A549 (cell line): ENCODE results near the gene ZDHHC24. TPM values are rescaled to one million over a fixed set of nuclear protein-coding genes. Genes with fewer than 3 reads are reported as not detected.

Experiments
- ATAC-seq, 2 experiments: fragments of 200-7000 bp in 1 of 2; fragments of >200 bp in 1 of 2; cut with Nextera tagmentation in 1 of 2; cut with Tn5 transposase in 1 of 2; 3 replicates each; pipeline versions ENCODE4 v1.8.0 to v1.9.1; 2018 to 2020; ENCODE audit warnings: mild to moderate bottlenecking in 1 of 2, moderate library complexity in 1 of 2
- CTCF ChIA-PET: fragments of 300-600 bp; sonication (Branson Sonifier 250); formaldehyde crosslinking; extraction: SDS; loops from one replicate; lab custom pipeline; 2021; ENCODE audit warnings: antibody characterized with exemption, inconsistent platforms; lab: Yijun Ruan, JAX
- POLR2A ChIA-PET: fragments of 350-600 bp; formaldehyde crosslinking; extraction: SDS; loops from one replicate; lab custom pipeline; 2021; ENCODE audit warnings: antibody characterized with exemption, inconsistent platforms; lab: Yijun Ruan, JAX
- DNase-seq, 2 experiments: peaks; one replicate each; pipeline versions ENCODE4 v3.0.0 to v3.0.0-alpha.2; 2011 to 2016; ENCODE audit warnings: low read depth in 1 of 2, low spot score in 1 of 2
- FAIRE-seq: peaks from 2 replicates; lab custom pipeline; 2011; peaks lifted over from hg19 to GRCh38; lab: Jason Lieb, UNC
- H3K27ac ChIP-seq, 2 experiments: fragments of >200 bp; sonication (Bioruptor Twin); formaldehyde crosslinking; 3 replicates each; pipeline ENCODE4 v1.5.1; 2016 to 2017
- H3K4me1 ChIP-seq: fragments of >200 bp; sonication (Bioruptor Twin); formaldehyde crosslinking; 3 replicates; pipeline ENCODE4 v1.6.1; 2016
- H3K4me2 ChIP-seq: fragments of >200 bp; sonication (Bioruptor Twin); formaldehyde crosslinking; 3 replicates; pipeline ENCODE4 v1.6.1; 2016
- H3K4me3 ChIP-seq: fragments of >200 bp; sonication (Bioruptor Twin); formaldehyde crosslinking; 3 replicates; pipeline ENCODE4 v1.5.1; 2016
- H3K9me3 ChIP-seq: fragments of >200 bp; sonication (Bioruptor Twin); formaldehyde crosslinking; 3 replicates; pipeline ENCODE4 v1.6.1; 2016
- CEBPB ChIP-seq, 2 experiments: fragments of >200 bp in 1 of 2; sonication (Bioruptor Twin) in 1 of 2; formaldehyde crosslinking in 1 of 2; IDR thresholded peaks; 2 replicates each; pipeline ENCODE4 v1.6.1; 2012 to 2016
- CHD2 ChIP-seq: fragments of 150-350 bp; IDR thresholded peaks from 2 replicates; pipeline ENCODE4 v1.6.1; 2014; ENCODE audit warnings: low read length; ENCODE audit not compliant: partially characterized antibody
- CTCF ChIP-seq: fragments of >200 bp; sonication (Bioruptor Twin); formaldehyde crosslinking; IDR thresholded peaks from 3 replicates; pipeline ENCODE4 v1.5.1; 2016
- EHMT2 ChIP-seq: fragments of 200-600 bp; sonication (generic); IDR thresholded peaks from 2 replicates; pipeline ENCODE4 v1.6.1; 2016; ENCODE audit warnings: antibody characterized with exemption, low read depth, mild to moderate bottlenecking, moderate library complexity
- ESRRA ChIP-seq: fragments of 150-350 bp; IDR thresholded peaks from 2 replicates; pipeline ENCODE4 v1.6.1; 2014; ENCODE audit warnings: mild to moderate bottlenecking, low read length, borderline replicate concordance
- FOSL2 ChIP-seq, 2 experiments: fragments of 450-650 bp in 1 of 2; fragments of >200 bp in 1 of 2; sonication (Bioruptor Twin) in 1 of 2; formaldehyde crosslinking; IDR thresholded peaks; 2 replicates each; pipeline versions ENCODE4 v1.5.0 to v1.6.1; 2016 to 2020; ENCODE audit warnings: mild to moderate bottlenecking in 1 of 2, moderate library complexity in 1 of 2
- HDAC2 ChIP-seq: fragments of 200-600 bp; sonication (generic); IDR thresholded peaks from 2 replicates; pipeline ENCODE4 v1.6.1; 2016
- HOXA7 ChIP-seq: fragments of 250-450 bp; sonication (Bioruptor Pico); IDR thresholded peaks from 2 replicates; pipeline ENCODE4 v1.5.0; 2020; ENCODE audit warnings: mild to moderate bottlenecking, moderate library complexity
- HOXB13 ChIP-seq: fragments of 250-450 bp; sonication (Bioruptor Pico); IDR thresholded peaks from 2 replicates; pipeline ENCODE4 v1.5.0; 2020; ENCODE audit warnings: low read depth, mild to moderate bottlenecking, moderate library complexity
- JUN ChIP-seq, 2 experiments: fragments of >200 bp; sonication (Bioruptor Twin); formaldehyde crosslinking; IDR thresholded peaks; 2 replicates in 1 of 2; 3 replicates in 1 of 2; pipeline ENCODE4 v1.6.1; 2016 to 2017
- MAFK ChIP-seq: fragments of 450-650 bp; IDR thresholded peaks from 2 replicates; pipeline ENCODE4 v1.6.1; 2014; ENCODE audit not compliant: partially characterized antibody
- MYC ChIP-seq: IDR thresholded peaks from 2 replicates; pipeline ENCODE4 v1.6.1; 2012; ENCODE audit warnings: mild to moderate bottlenecking, inconsistent platforms, low read length, improper control_type of control experiment, borderline replicate concordance
- NFE2L2 ChIP-seq: fragments of 150-350 bp; conservative IDR thresholded peaks from 2 replicates; pipeline ENCODE4 v1.6.1; 2014; ENCODE audit warnings: low read length
- NPAS2 ChIP-seq: fragments of 250-450 bp; sonication (Bioruptor Pico); IDR thresholded peaks from 2 replicates; pipeline ENCODE4 v1.8.0; 2022; ENCODE audit warnings: mild to moderate bottlenecking, moderate library complexity, borderline replicate concordance
- NR3C1 ChIP-seq: fragments of >200 bp; sonication (Bioruptor Twin); formaldehyde crosslinking; IDR thresholded peaks from 3 replicates; pipeline ENCODE4 v1.6.1; 2017
- POLR2AphosphoS2 ChIP-seq: conservative IDR thresholded peaks from 2 replicates; pipeline ENCODE4 v1.6.1; 2012; ENCODE audit warnings: low read length, improper control_type of control experiment, inconsistent platforms
- RARB ChIP-seq: fragments of 250-450 bp; sonication (Bioruptor Pico); IDR thresholded peaks from 2 replicates; pipeline ENCODE4 v1.8.0; 2021; ENCODE audit warnings: mild to moderate bottlenecking, moderate library complexity
- SMC3 ChIP-seq: fragments of >200 bp; sonication (Bioruptor Twin); formaldehyde crosslinking; IDR thresholded peaks from 3 replicates; pipeline ENCODE4 v1.6.1; 2018; ENCODE audit warnings: inconsistent platforms
- SREBF2 ChIP-seq: fragments of 450-650 bp; IDR thresholded peaks from 2 replicates; pipeline ENCODE4 v1.6.1; 2014; ENCODE audit warnings: mild to moderate bottlenecking, moderate library complexity
- TP53 ChIP-seq: fragments of 250-450 bp; sonication (Bioruptor Pico); IDR thresholded peaks from 2 replicates; pipeline ENCODE4 v1.5.0; 2021; ENCODE audit warnings: mild to moderate bottlenecking, moderate library complexity
- ZC3H11A ChIP-seq: fragments of 450-650 bp; IDR thresholded peaks from 2 replicates; pipeline ENCODE4 v1.6.1; 2014; ENCODE audit warnings: antibody characterized with exemption, mild to moderate bottlenecking
- WGBS: methylation state at CpG from one replicate; pipeline ENCODE4 v1.1.6; 2017; ENCODE audit errors: missing lambda C conversion rate; 5-methylcytosine and 5-hydroxymethylcytosine counted together
- polyA plus RNA-seq, 4 experiments: library from polyadenylated mRNA; depleted of rRNA in 3 of 4; stranded (reverse); fragments of >200 nt; fragmentation: RNase III in 1 of 4; extraction: RNeasy Plus Mini Kit Qiagen cat#74134 plus additional on column Dnase treatment in 1 of 4; gene quantifications; 2 replicates in 3 of 4; 3 replicates in 1 of 4; pipeline ENCODE4 v1.2.3, GENCODE V29; 2011 to 2017
- TF ChIP-seq, protein P1 (sequence below): IDR thresholded peaks from 2 replicates; pipeline ENCODE4 v1.6.1; 2012
- TF ChIP-seq, protein P2 (sequence below): IDR thresholded peaks from 2 replicates; pipeline ENCODE4 v1.6.1; 2012
- TF ChIP-seq, protein P3 (sequence below): IDR thresholded peaks from 2 replicates; pipeline ENCODE4 v1.6.1; 2012; ENCODE audit warnings: low read depth, borderline replicate concordance

ZDHHC24 gene
- polyA plus RNA-seq, 2 of the 4 experiments (the other 2 are of a cell fraction) = 8.6 to 8.7 TPM

- 47% methylated on average over 3 of the region's 7 CpGs for WGBS
- TF ChIP-seq NR3C1 (no peak), ESRRA (no peak), HOXA7 (CRISPR knock-in tag) (no peak), HOXB13 (CRISPR knock-in tag) (no peak), EHMT2 (no peak), CTCF (no peak), JUN (IDR thresholded peaks at IDR 0.05) (no peak), MYC (no peak), CHD2 (no peak), HDAC2 (no peak), FOSL2 (IDR thresholded peaks at IDR 0.05) (no peak), FOSL2 (CRISPR knock-in tag; IDR thresholded peaks at IDR 0.05) (no peak), MAFK (no peak), NFE2L2 (no peak), TP53 (CRISPR knock-in tag) (no peak), RARB (CRISPR knock-in tag) (no peak)
- TF ChIP-seq, protein P1, sequence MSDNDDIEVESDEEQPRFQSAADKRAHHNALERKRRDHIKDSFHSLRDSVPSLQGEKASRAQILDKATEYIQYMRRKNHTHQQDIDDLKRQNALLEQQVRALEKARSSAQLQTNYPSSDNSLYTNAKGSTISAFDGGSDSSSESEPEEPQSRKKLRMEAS = no peak
- TF ChIP-seq, protein P2, sequence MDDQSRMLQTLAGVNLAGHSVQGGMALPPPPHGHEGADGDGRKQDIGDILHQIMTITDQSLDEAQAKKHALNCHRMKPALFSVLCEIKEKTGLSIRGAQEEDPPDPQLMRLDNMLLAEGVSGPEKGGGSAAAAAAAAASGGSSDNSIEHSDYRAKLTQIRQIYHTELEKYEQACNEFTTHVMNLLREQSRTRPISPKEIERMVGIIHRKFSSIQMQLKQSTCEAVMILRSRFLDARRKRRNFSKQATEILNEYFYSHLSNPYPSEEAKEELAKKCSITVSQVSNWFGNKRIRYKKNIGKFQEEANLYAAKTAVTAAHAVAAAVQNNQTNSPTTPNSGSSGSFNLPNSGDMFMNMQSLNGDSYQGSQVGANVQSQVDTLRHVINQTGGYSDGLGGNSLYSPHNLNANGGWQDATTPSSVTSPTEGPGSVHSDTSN = no peak
- TF ChIP-seq, all 56 proteins: peak for 0
- no peak overlapping the region for H3K4me2 ChIP-seq
- no peak for DNase-seq
- no peak for FAIRE-seq
- H3K9me3 ChIP-seq = no peaks in the 10 kb centered on the region
- no peak for ATAC-seq
- POLR2A ChIA-PET = interaction anchor here (1.5 kb wide), 1 partner anchor 10 kb away, joined by 6 read pairs; the partner anchor contains the start of gene ZDHHC24
- no peak overlapping the region for H3K4me3 ChIP-seq
- H3K4me1 ChIP-seq = no peaks in the 10 kb centered on the region
- CTCF ChIA-PET = interaction anchor here (1.1 kb wide), 1 partner anchor 16 kb away, joined by 3 read pairs; no protein-coding TSS in a partner anchor
- no peak overlapping the region for H3K27ac ChIP-seq
Measured at GRCh38 chr11:66556086-66556485, 10.2 kb upstream of the ZDHHC24 start.

DNA sequence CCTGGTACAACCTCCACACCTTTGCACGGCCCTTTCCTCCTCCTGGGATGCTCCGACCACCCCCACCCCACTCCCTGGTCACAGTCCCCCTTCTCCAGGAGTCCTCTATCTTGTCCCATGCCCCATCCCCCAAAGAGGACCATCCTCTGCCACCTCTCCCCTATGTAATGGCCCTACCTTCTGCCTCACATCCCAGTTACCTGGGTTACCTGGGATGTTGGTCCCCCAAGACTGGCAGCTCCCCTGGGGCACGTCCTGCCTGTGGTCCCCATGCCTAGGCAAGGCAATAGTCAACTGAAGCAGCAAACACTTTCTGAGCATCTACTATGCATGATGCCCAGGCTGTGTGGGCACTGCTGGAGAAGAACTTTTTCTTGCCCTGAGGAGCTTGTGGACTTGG is 9.6 kb upstream of the ZDHHC24 start:
- WGBS = 16% methylated on average over 3 of the region's 3 CpGs
- ChIA-PET CTCF (interaction anchor here (0.7 to 1.0 kb wide), 3 partner anchors 14 to 244 kb away, joined by 3 to 4 read pairs (median 3); no protein-coding TSS in a partner anchor), POLR2A (interaction anchor here (1.5 kb wide), 1 partner anchor 10 kb away, joined by 6 read pairs; the partner anchor contains the start of gene ZDHHC24)
- no peak for ATAC-seq
- Histone ChIP-seq H3K4me2 (no peak overlapping the region), H3K4me3 (no peak overlapping the region), H3K4me1 (no peaks in the 10 kb centered on the region), H3K9me3 (no peaks in the 10 kb centered on the region), H3K27ac (no peak overlapping the region)
- no peak for DNase-seq
- TF ChIP-seq HDAC2 (no peak), CEBPB (IDR thresholded peaks at IDR 0.05) (no peak), ZC3H11A (no peak), SMC3 (no peak), TP53 (CRISPR knock-in tag) (no peak), POLR2AphosphoS2 (no peak), FOSL2 (IDR thresholded peaks at IDR 0.05) (no peak), FOSL2 (CRISPR knock-in tag; IDR thresholded peaks at IDR 0.05) (no peak), SREBF2 (no peak), CHD2 (no peak), NPAS2 (CRISPR knock-in tag) (no peak)
- TF ChIP-seq, protein P3, sequence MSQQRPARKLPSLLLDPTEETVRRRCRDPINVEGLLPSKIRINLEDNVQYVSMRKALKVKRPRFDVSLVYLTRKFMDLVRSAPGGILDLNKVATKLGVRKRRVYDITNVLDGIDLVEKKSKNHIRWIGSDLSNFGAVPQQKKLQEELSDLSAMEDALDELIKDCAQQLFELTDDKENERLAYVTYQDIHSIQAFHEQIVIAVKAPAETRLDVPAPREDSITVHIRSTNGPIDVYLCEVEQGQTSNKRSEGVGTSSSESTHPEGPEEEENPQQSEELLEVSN = no peak
- FAIRE-seq = no peak
